ENCODE data around the gene SLC5A5. TPM values are rescaled to one million over a fixed set of nuclear protein-coding genes. Genes with fewer than 3 reads are reported as not detected.

SLC5A5 gene
- total RNA-seq, 1 experiment from 2014 or later = 6.3 TPM

DNA sequence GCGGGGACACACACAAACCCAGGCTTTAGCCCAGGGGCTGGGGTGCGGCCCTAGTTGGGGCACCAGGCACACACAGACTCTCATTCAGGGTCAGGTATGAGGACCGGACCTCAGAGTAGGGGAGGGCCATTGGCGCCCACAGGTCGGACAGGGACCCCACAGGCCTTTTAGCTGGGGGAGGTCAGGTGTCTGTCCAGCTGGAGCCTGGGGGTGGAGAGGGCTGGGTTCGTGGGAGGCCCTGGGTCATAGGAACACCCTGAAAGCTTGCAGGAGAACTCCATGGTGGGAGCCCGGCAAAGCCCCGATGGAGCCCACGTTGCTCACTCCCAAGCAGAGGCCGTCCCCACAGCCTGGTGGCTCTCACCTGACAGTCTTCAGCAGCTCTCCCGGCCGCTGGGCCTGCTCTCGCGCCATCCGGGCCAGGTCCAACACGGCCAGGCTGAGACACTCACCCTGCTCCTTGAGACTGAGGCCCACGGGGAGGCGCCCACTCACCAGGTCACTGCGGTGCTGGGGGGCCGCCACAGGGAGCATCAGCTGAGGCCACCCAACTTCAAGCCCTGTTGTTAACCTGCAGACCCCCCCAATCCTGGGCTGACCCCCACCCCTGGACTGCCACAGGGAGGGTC is 29.0 kb upstream of the SLC5A5 start:
- Histone ChIP-seq H3K9me3 (ENCODE audit: control insufficient read depth, insufficient read depth, low read depth, low read length) (no peaks in the 10 kb centered on the region), H3K27me3 (ENCODE audit: control insufficient read depth, insufficient read depth, low read length) (no peaks in the 10 kb centered on the region), H3K36me3 (ENCODE audit: control insufficient read depth, insufficient read depth, low read length) (no peaks in the 10 kb centered on the region), H3K27ac (ENCODE audit: low read length) (0 out of 2 replicates have a peak overlapping the region, but pooled peaks have one; percentile 1), H3K4me3 (ENCODE audit: low read depth in 2 of 2, low read length in 2 of 2) (peak overlapping the region; percentile 34 to 57), H3K4me1 (ENCODE audit: control insufficient read depth, insufficient read depth, low read length) (no peaks in the 10 kb centered on the region)
- in situ Hi-C loops (cut with HindIII; ENCODE audit: low pct_unique_long_range_greater_than_20kb, low sequenced_read_pairs) = no loop called here
- CTCF ChIA-PET = interaction anchor here (0.7 kb wide), 1 partner anchor 22 kb away, joined by 4 read pairs; no protein-coding TSS in a partner anchor
- intact Hi-C loops (cut with micrococcal nuclease; ENCODE audit: unreplicated experiment) = no loop called here
- POLR2A ChIA-PET = no interaction called here
- ATAC-seq (peak; percentile 13), DNase-seq (ENCODE audit: low read depth, low spot score) (no peak)
- TF ChIP-seq, protein P1, sequence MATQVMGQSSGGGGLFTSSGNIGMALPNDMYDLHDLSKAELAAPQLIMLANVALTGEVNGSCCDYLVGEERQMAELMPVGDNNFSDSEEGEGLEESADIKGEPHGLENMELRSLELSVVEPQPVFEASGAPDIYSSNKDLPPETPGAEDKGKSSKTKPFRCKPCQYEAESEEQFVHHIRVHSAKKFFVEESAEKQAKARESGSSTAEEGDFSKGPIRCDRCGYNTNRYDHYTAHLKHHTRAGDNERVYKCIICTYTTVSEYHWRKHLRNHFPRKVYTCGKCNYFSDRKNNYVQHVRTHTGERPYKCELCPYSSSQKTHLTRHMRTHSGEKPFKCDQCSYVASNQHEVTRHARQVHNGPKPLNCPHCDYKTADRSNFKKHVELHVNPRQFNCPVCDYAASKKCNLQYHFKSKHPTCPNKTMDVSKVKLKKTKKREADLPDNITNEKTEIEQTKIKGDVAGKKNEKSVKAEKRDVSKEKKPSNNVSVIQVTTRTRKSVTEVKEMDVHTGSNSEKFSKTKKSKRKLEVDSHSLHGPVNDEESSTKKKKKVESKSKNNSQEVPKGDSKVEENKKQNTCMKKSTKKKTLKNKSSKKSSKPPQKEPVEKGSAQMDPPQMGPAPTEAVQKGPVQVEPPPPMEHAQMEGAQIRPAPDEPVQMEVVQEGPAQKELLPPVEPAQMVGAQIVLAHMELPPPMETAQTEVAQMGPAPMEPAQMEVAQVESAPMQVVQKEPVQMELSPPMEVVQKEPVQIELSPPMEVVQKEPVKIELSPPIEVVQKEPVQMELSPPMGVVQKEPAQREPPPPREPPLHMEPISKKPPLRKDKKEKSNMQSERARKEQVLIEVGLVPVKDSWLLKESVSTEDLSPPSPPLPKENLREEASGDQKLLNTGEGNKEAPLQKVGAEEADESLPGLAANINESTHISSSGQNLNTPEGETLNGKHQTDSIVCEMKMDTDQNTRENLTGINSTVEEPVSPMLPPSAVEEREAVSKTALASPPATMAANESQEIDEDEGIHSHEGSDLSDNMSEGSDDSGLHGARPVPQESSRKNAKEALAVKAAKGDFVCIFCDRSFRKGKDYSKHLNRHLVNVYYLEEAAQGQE (IDR thresholded peaks at IDR 0.05; ENCODE audit: insufficient read depth in 1 of 2, low read depth in 2 of 2, low read length in 1 of 2) = no peak
- TF ChIP-seq, protein P2, sequence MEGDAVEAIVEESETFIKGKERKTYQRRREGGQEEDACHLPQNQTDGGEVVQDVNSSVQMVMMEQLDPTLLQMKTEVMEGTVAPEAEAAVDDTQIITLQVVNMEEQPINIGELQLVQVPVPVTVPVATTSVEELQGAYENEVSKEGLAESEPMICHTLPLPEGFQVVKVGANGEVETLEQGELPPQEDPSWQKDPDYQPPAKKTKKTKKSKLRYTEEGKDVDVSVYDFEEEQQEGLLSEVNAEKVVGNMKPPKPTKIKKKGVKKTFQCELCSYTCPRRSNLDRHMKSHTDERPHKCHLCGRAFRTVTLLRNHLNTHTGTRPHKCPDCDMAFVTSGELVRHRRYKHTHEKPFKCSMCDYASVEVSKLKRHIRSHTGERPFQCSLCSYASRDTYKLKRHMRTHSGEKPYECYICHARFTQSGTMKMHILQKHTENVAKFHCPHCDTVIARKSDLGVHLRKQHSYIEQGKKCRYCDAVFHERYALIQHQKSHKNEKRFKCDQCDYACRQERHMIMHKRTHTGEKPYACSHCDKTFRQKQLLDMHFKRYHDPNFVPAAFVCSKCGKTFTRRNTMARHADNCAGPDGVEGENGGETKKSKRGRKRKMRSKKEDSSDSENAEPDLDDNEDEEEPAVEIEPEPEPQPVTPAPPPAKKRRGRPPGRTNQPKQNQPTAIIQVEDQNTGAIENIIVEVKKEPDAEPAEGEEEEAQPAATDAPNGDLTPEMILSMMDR (IDR thresholded peaks at IDR 0.05) = no peak
- TF ChIP-seq SIN3A (IDR thresholded peaks at IDR 0.05; ENCODE audit: borderline replicate concordance, insufficient read depth, low read depth, low read length) = no peak
- no peak for TF ChIP-seq TCF7L2 (IDR thresholded peaks at IDR 0.05; ENCODE audit: low read depth, low read length)
- TF ChIP-seq POLR2AphosphoS5 (IDR thresholded peaks at IDR 0.05; ENCODE audit: low read depth, low read length) = no peak
- BruUV-seq (replicated peaks) = no TSS peak

DNA sequence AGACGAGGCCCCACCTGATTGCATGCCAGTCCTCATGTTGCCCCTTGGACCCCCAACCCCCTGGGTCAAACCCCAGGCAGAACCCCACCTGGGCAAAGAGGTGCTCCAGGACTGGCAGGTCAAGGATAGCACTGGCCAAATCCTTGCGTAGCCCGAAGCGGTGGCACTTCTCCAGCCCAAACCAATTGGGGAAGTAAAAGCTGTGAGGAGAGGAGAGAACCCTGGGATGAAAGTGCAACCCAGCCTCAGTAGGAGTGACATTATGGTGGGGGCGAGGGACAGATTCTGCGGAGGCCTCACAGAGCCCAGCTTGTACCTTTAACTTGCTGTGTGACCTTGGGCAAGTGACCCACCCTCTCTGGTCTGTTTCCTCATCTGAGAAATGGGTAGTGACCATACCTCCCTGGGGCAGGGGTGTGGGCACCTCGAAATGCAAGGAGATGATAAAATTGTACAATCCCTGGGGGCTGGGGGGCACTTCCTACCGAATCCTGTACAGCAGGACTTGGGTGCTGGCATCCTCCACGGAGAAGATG is 28.4 kb upstream of the SLC5A5 start:
- in situ Hi-C loops (cut with HindIII; ENCODE audit: low pct_unique_long_range_greater_than_20kb, low sequenced_read_pairs) (no loop called here), intact Hi-C loops (cut with micrococcal nuclease; ENCODE audit: unreplicated experiment) (no loop called here)
- ATAC-seq = no peak
- H3K27me3 ChIP-seq (ENCODE audit: control insufficient read depth, insufficient read depth, low read length) = no peaks in the 10 kb centered on the region
- H3K4me3 ChIP-seq (ENCODE audit: low read depth in 2 of 2, low read length in 2 of 2) = no peak overlapping the region
- DNase-seq (ENCODE audit: low read depth, low spot score) = no peak
- no peaks in the 10 kb centered on the region for H3K9me3 ChIP-seq (ENCODE audit: control insufficient read depth, insufficient read depth, low read depth, low read length)
- no peak for TF ChIP-seq SIN3A (IDR thresholded peaks at IDR 0.05; ENCODE audit: borderline replicate concordance, insufficient read depth, low read depth, low read length)
- no peak for TF ChIP-seq TCF7L2 (IDR thresholded peaks at IDR 0.05; ENCODE audit: low read depth, low read length)
- TF ChIP-seq, protein P2 (IDR thresholded peaks at IDR 0.05) = no peak
- no peak for TF ChIP-seq POLR2AphosphoS5 (IDR thresholded peaks at IDR 0.05; ENCODE audit: low read depth, low read length)
- TF ChIP-seq, protein P1 (IDR thresholded peaks at IDR 0.05; ENCODE audit: insufficient read depth in 1 of 2, low read depth in 2 of 2, low read length in 1 of 2) = no peak
- ChIA-PET POLR2A (no interaction called here), CTCF (no interaction called here)
- no peaks in the 10 kb centered on the region for H3K36me3 ChIP-seq (ENCODE audit: control insufficient read depth, insufficient read depth, low read length)
- no peaks in the 10 kb centered on the region for H3K4me1 ChIP-seq (ENCODE audit: control insufficient read depth, insufficient read depth, low read length)
- no peak overlapping the region for H3K27ac ChIP-seq (ENCODE audit: low read length)
- no TSS peak for BruUV-seq (replicated peaks)
